Measurements from ENCODE around the gene CFC1B.
"Not testable (repeated sequence)": the region's sequence is repeated elsewhere in the genome, so short reads cannot be mapped to it uniquely, and the experiment has no call there.

- not testable (repeated sequence) for TF ChIP-seq CTCF, POLR2AphosphoS5 (IDR thresholded peaks at IDR 0.05)
These were observed 24.0 kb downstream of the CFC1B start for GRCh38 chr2:130544978-130545377.
